Right lobe of liver (tissue), 6 donors: ENCODE data around the gene RGS14. TPM values are rescaled to one million over a fixed set of nuclear protein-coding genes. Genes with fewer than 3 reads are reported as not detected.
"Not testable (repeated sequence)": the region's sequence is repeated elsewhere in the genome, so short reads cannot be mapped to it uniquely, and the experiment has no call there.

Experiments used
- ATAC-seq, 4 donors: fragments of 200-7000 bp; cut with Tn5 transposase; one replicate each; pipeline ENCODE4 v1.9.1; 2020; ENCODE audit warnings: mild to moderate bottlenecking in 4 of 4, moderate library complexity in 4 of 4
- DNase-seq, 3 donors: peaks; one replicate each; pipeline ENCODE4 v3.0.0-alpha.2; 2020
- H3K27ac ChIP-seq, 3 donors: fragments of 200-600 bp; one replicate each; pipeline ENCODE4 v1.8.0; 2022
- H3K27me3 ChIP-seq, 2 donors: fragments of 200-600 bp; one replicate each; pipeline ENCODE4 v1.8.0; 2022
- H3K36me3 ChIP-seq, 4 donors: fragments of 200-600 bp; sonication (generic) in 1 of 4; one replicate each; pipeline versions ENCODE4 v1.5.1 to v1.8.0; 2017 to 2022; ENCODE audit warnings: control low read depth in 1 of 4
- H3K4me1 ChIP-seq, 4 donors: fragments of 200-600 bp; sonication (generic) in 1 of 4; one replicate each; pipeline versions ENCODE4 v1.5.1 to v1.8.0; 2017 to 2022; ENCODE audit warnings: control low read depth in 1 of 4
- H3K4me3 ChIP-seq, 3 donors: fragments of 200-600 bp; one replicate each; pipeline ENCODE4 v1.8.0; 2022
- H3K9me3 ChIP-seq, 4 donors: fragments of 200-600 bp; sonication (generic) in 1 of 4; one replicate each; pipeline versions ENCODE4 v1.5.1 to v1.8.0; 2017 to 2022; ENCODE audit warnings: control low read depth in 1 of 4
- CTCF ChIP-seq, 4 donors: fragments of 200-600 bp in 3 of 4; fragments of 450-650 bp in 1 of 4; IDR thresholded peaks; one replicate each; pipeline versions ENCODE4 v1.5.1 to v1.8.0; 2016 to 2022; ENCODE audit warnings: antibody characterized with exemption in 4 of 4, mild to moderate bottlenecking in 2 of 4
- POLR2A ChIP-seq: fragments of 450-650 bp; IDR thresholded peaks from one replicate; pipeline ENCODE4 v1.6.1; 2017; ENCODE audit warnings: antibody characterized with exemption, mild to moderate bottlenecking
- WGBS: methylation state at CpG from one replicate; pipeline ENCODE4 v1.1.6; 2018; ENCODE audit warnings: low coverage, low lambda C conversion rate; ENCODE audit not compliant: insufficient coverage; ENCODE audit errors: missing lambda C conversion rate; 5-methylcytosine and 5-hydroxymethylcytosine counted together
- intact Hi-C, 2 donors: fragments of 100-400 bp; cut with DNase I; formaldehyde crosslinking; loops; one replicate each; pipeline versions ENCODE4 v1.11.2 to v1.14.1; 2022
- total RNA-seq, 6 experiments: library from RNA; depleted of rRNA in 2 of 6; stranded (reverse); fragments of >200 nt in 2 of 6; fragmentation: NEBNext Ultra II Directional in 3 of 6; extraction: Animal tissue kit (Norgen Biotek cat#: 25700) in 3 of 6; gene quantifications; one replicate each; pipeline versions ENCODE4 v1.1.0 to v1.2.4, GENCODE V29; 2016 to 2023
- donor health status: DM: no; HTN: yes; CAD: no.
- donor health status: DM: no; HTN: no; CAD: no.
- donor health status: DM: no; HTN: no; CAD: no.
- donor health status: DM: no; HTN: yes; CAD: no.
- donor health status: DM: no; HTN: yes; CAD: no.

RGS14 gene
- total RNA-seq, 6 experiments from 2014 or later, result 29.2 to 43.1 (median 35.2) TPM

DNA sequence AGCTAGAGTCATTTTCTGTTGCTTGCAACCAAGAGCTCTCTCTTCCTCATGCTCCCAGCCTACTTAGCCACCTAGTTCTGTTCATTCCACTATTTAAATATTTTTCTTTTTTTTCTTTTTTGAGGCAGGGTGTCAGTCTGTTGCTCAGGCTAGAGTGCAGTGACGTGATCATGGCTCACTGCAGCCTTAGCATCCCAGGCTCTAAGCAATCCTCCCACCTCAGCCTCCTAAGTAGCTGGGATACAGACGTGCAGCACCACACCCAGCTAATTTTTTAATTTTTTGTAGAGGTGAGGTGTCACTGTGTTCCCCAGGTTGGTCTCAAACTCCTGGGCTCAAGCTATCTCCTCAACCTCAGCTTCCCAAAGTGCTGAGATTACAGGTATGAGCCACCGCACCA, 56.8 kb downstream of the RGS14 start:
- Histone ChIP-seq H3K27me3 (no peaks in the 10 kb centered on the region), H3K4me3 (no peak overlapping the region), H3K36me3 (no peaks in the 10 kb centered on the region), H3K4me1 (peaks cover 0 to 10% (median 1%) of the 10 kb centered on the region in 4 donors), H3K27ac (no peak overlapping the region), H3K9me3 (no peaks in the 10 kb centered on the region)
- no peak for TF ChIP-seq CTCF (IDR thresholded peaks at IDR 0.05)
- no peak for TF ChIP-seq POLR2A
- intact Hi-C loops, result no loop called here
- no peak for ATAC-seq
- no peak for DNase-seq
- WGBS, result 97% methylated on average over 3 of the region's 3 CpGs

GRCh38 chr5:177417081-177417480, 59.4 kb downstream of the RGS14 start:
- H3K4me1 ChIP-seq, intact Hi-C loops, H3K9me3 ChIP-seq, H3K27me3 ChIP-seq, ATAC-seq, H3K4me3 ChIP-seq, DNase-seq, H3K36me3 ChIP-seq, H3K27ac ChIP-seq: not testable (repeated sequence)
- 83% methylated on average over 5 of the region's 6 CpGs for WGBS

DNA sequence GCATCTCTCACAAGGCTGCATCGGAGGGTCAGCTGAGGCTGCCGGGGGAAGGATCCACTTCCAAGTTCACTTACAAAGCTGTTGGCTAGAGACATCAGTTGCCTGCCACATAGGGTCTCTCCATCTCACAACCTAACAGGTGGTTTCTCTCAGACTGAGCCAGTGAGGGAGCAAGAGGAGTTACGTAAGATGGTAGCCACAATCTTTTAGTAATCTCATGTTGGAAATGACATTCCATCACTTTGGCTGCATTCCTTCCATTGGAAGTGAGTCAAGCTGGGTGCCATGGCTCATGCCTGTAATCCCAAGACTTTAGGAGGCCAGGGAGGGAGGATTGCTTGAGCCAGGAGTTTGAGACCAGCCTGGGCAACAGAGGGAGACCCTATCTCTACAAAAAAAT, 61.3 kb downstream of the RGS14 start:
- no peak for DNase-seq
- H3K4me1 ChIP-seq, result no peaks in the 10 kb centered on the region
- no peaks in the 10 kb centered on the region for H3K9me3 ChIP-seq
- no peak for TF ChIP-seq CTCF (IDR thresholded peaks at IDR 0.05)
- TF ChIP-seq POLR2A, result no peak
- H3K27me3 ChIP-seq, result no peaks in the 10 kb centered on the region
- H3K36me3 ChIP-seq, result no peaks in the 10 kb centered on the region
- WGBS, result 80% methylated on average over 1 of the region's 3 CpGs
- H3K4me3 ChIP-seq, result no peak overlapping the region
- ATAC-seq, result no peak
- intact Hi-C loops, result no loop called here
- H3K27ac ChIP-seq, result no peak overlapping the region

DNA sequence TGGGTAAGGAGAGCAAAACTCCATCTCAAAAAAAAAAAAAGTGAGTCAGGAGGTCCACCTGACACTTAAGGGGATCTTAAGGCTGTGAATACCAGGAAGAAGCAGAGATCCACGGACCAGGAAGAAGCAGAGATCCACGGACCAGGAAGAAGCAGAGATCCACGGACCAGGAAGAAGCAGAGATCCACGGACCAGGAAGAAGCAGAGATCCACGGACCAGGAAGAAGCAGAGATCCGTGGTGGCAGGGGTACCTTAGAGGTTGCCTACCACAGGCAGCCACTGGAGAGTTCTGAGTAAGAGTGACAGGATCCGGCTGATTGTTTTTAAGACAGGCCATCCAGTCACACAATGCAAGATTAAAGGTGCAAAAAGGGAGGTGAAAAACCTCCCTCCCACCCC, 62.7 kb downstream of the RGS14 start:
- 70% methylated on average over 7 of the region's 7 CpGs for WGBS
- H3K36me3 ChIP-seq, DNase-seq, H3K9me3 ChIP-seq, ATAC-seq, intact Hi-C loops, H3K27me3 ChIP-seq, H3K27ac ChIP-seq, H3K4me3 ChIP-seq, H3K4me1 ChIP-seq: not testable (repeated sequence)

DNA sequence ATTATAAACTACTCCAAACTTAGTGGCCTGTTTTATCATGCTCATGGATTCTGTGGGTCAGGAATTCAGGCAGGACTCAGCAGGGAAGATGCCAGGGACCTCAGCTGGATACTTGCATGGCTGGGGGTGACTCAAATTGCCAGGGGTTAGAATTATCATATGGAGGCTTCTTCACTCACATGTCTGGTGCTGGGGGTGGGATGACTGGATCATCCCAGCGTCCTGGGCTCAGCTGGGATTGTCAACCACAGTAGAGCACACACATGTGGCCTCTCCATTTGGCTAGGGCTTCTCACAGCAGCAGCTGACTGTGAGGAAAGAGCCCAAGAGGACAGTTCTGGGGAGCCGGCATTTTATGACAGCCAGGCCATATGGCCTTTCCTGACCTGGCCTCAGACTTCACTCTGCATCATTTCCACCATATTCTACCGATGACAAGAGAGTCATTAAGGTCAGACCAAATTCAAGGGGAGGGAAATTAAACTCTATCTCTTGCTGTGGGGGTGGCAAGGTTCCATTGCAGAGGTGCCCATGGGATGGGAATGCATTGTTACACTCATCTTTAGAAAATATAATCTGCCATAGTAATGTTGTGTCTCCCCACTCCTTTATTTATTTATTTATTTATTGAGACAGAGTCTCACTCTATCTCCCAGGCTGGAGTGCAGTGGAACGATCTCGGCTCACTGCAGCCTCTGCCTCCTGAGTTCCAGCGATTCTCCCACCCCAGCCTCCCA, 63.5 kb downstream of the RGS14 start:
- TF ChIP-seq CTCF (IDR thresholded peaks at IDR 0.05) (no peak), POLR2A (no peak)
- Histone ChIP-seq H3K9me3 (no peaks in the 10 kb centered on the region), H3K27ac (no peak overlapping the region), H3K36me3 (no peaks in the 10 kb centered on the region), H3K4me1 (peaks cover 0 to 5% (median 0%) of the 10 kb centered on the region in 4 donors), H3K27me3 (no peaks in the 10 kb centered on the region), H3K4me3 (no peak overlapping the region)
- DNase-seq (no peak), ATAC-seq (no peak)
- intact Hi-C loops, result no loop called here
- WGBS, result 92% methylated on average over 4 of the region's 6 CpGs

Other genes starting within 250 kb of the RGS14 start
- gene NSD1, start 224.2 kb upstream of the RGS14 start, total RNA-seq, result 10 to 100 TPM; 13.1 to 33.1 (median 23.6) TPM
- 10 to 100 TPM; 11.0 to 28.8 (median 16.2) TPM for gene RAB24, start 54.2 kb upstream of the RGS14 start, total RNA-seq
- gene PRELID1, start 54.1 kb upstream of the RGS14 start, total RNA-seq, result 100 to 1,000 TPM in 2 of 6 experiments, 10 to 100 TPM in 4; 64.1 to 116 (median 84.4) TPM
- 1 to 10 TPM; 2.2 to 6.2 (median 4.9) TPM for gene MXD3, start 46.0 kb upstream of the RGS14 start, total RNA-seq
- gene LMAN2, start 6.3 kb upstream of the RGS14 start, total RNA-seq, result 100 to 1,000 TPM; 103 to 297 (median 160) TPM
- 1 to 10 TPM in 3 of 6 experiments, under 1 TPM in 2, not detected in 1; 0.12 to 5.3 (median 1.6) TPM for gene SLC34A1, start 26.5 kb downstream of the RGS14 start, total RNA-seq
- gene PFN3, start 42.7 kb downstream of the RGS14 start, total RNA-seq, result not detected
- 100 to 1,000 TPM; 236 to 518 (median 365) TPM for gene F12, start 51.6 kb downstream of the RGS14 start, total RNA-seq
- gene GRK6, start 68.8 kb downstream of the RGS14 start, total RNA-seq, result 10 to 100 TPM in 3 of 6 experiments, 1 to 10 TPM in 3; 6.1 to 10.8 (median 10.0) TPM
- 10 to 100 TPM in 1 of 6 experiments, 1 to 10 TPM in 3, under 1 TPM in 2; 0.15 to 13.0 (median 1.9) TPM for gene PRR7, start 88.9 kb downstream of the RGS14 start, total RNA-seq
- gene DBN1, start 115.7 kb downstream of the RGS14 start, total RNA-seq, result 1 to 10 TPM; 1.1 to 4.6 (median 3.1) TPM
- 10 to 100 TPM in 4 of 6 experiments, 1 to 10 TPM in 2; 3.7 to 24.0 (median 13.6) TPM for gene PDLIM7, start 139.7 kb downstream of the RGS14 start, total RNA-seq
- gene DOK3, start 151.9 kb downstream of the RGS14 start, total RNA-seq, result 1 to 10 TPM; 2.5 to 6.6 (median 3.9) TPM
- gene DDX41, start 159.0 kb downstream of the RGS14 start, total RNA-seq, result 10 to 100 TPM; 35.1 to 64.8 (median 47.9) TPM
- 10 to 100 TPM; 22.1 to 55.4 (median 39.2) TPM for gene FAM193B, start 196.6 kb downstream of the RGS14 start, total RNA-seq
- gene TMED9, start 234.3 kb downstream of the RGS14 start, total RNA-seq, result 100 to 1,000 TPM in 5 of 6 experiments, 10 to 100 TPM in 1; 81.8 to 149 (median 133) TPM
- gene B4GALT7, start 242.2 kb downstream of the RGS14 start, total RNA-seq, result 10 to 100 TPM in 5 of 6 experiments, 1 to 10 TPM in 1; 9.3 to 28.7 (median 14.1) TPM